ENCODE data around the gene SEBOX.

The SEBOX gene

DNA sequence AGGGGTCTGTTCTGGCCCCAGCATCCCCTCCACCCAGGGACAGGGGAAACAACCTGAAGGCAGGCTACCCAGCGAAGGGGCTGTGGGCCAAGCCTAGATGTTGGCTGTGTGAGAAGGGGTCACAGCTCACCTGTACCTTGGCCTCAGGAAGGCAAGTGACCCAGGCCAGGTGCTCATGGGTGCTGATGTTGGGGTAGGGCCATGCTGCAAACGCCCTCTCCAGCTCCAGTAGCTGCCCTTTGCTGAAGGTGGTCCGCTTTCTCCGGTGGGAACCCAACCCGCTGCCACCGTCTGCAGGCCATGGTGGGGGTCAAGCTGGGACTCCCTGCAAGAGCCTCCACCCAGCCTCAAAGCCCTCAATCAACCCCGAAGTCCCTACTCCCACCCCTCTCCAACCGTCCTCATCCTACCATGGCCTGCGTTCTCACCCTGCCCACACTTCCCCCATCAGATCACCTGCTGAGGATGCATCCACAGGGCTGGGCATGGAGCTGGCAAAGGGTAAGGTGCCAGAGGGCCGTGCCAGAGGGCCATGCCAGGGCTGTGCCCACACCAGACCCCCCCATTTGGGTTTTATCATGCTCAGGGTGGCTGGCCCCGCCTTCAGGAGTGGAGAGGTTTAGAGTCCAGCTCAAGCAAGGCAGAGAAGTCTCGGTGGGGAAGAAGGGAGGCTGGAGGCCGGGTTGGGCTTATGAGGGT lies at the start of gene SEBOX:
SEBOX (minus strand) TSS at position 535 of the 699 bp plus-strand sequence; CDS start at position 487, 48 bp downstream.
- no peak for DNase-seq

GRCh38 chr17:28413804-28414203 lies 48.8 kb upstream of the SEBOX start:
- DNase-seq, result no peak

- no peak for DNase-seq
Measured at GRCh38 chr17:28412099-28412498, 47.1 kb upstream of the SEBOX start.

DNA sequence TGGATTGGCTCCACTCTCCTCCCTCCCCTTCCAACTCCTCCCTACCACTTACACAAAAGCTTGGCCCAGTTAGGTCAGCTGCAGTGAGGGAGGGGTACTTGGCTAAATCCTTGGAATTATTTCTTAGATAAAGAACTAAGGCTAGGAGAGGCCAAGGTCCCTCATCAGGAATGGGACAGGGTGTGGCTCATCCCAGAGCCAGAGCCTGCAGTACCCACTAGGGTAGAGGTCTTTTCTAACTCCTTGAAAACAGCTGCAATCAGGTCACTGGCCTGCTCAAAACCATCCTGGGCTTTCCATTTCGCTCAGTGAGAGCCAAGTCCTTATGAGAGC lies 42.9 kb upstream of the SEBOX start:
- DNase-seq, result no peak

DNA sequence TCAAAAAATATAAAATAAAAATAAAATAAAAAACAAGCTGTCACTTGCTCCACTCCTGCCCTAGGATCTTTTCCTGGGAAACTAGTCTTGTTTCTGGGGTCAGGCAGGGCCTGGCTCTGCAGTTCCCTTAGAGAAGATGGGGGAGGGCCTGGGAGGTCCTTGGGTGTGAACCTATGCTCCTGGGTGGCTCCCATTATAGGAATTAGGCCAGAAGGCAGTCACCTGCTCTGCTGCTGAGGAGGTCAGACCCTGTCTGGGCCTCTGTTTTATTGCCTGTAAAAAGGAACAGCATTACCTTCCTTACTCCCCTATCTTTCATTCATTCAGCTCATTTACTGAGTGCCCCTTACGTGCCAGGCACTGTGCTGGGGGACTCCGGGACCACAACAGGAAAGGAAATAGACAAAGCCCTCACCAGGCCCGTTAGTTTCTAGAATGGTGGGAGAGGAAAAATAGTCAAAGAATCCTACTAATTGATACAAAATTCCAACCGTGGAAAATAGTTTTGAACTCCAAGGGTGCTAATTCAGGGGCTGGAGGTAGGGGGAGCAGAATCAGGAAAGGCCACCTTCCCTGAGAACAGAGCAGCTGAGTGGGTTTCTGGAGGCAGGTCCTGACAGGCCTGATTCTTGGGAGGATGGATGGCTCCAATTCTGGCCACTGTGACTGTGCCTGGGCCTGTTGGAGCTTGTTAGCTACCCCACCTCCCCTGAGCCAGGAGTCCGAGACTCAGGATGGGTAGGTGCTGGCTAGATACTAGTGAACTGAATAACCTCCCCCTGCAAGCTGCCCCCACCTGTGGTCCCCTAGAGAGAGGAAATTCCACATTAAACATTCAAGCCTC lies 42.4 kb upstream of the SEBOX start:
- DNase-seq, result no peak

GRCh38 chr17:28406473-28406814 lies 41.4 kb upstream of the SEBOX start:
- no peak for DNase-seq

GRCh38 chr17:28405632-28406472 lies 40.9 kb upstream of the SEBOX start, which contains the start of gene SLC46A1:
TSS of gene SLC46A1 (minus strand) at chr17:28406212. CDS start at chr17:28406114, 98 bp downstream.
- DNase-seq, result peak; percentile 67

GRCh38 chr17:28404812-28405570 lies 40.0 kb upstream of the SEBOX start:
- DNase-seq, result no peak

- DNase-seq, result no peak
Measured at GRCh38 chr17:28404461-28404811, 39.4 kb upstream of the SEBOX start.

DNA sequence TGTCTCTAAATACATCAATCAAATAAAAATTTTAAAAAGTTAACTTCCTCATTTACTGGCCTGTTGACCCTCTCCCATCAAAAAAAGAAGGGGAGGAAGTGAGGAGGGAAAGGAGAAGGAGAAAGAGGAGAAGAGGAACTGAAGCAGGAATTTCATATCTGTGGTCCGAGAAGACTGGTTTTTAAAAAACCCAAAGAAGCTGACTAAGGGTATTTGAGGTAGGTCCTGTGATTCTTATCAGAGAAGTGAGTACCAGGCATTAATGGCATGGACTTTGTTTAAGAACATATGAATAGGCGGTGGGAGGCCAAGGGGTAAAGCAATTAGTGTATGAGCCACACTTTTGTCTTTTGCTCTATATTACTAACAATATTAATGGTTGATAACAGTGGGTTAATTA lies 39.0 kb upstream of the SEBOX start:
- no peak for DNase-seq

DNA sequence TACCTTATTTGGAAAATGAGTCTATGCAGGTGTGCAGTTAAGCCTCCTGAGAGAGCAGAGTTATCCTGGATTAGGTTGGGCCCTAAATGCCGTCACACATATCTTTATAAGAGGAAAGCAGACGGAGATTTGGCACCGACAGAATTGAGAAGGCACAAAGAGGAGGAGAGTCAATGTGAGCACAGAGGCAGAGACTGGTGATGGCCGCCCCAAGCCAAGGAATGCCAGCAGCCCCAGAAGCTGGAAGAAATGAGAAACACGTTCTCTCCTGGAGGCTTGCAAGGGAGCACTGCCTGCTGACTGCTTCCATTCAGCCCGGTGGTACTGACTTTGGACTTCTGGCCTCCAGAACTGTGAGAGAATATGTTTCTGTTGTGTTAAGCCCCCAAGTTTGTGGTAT lies 37.8 kb upstream of the SEBOX start:
- no peak for DNase-seq

- DNase-seq, result no peak
Measured at GRCh38 chr17:28402224-28402630, 37.2 kb upstream of the SEBOX start.

GRCh38 chr17:28399808-28400207 lies 34.8 kb upstream of the SEBOX start:
- DNase-seq, result no peak

- no peak for DNase-seq
Measured at GRCh38 chr17:28398280-28398981, 33.4 kb upstream of the SEBOX start.

DNA sequence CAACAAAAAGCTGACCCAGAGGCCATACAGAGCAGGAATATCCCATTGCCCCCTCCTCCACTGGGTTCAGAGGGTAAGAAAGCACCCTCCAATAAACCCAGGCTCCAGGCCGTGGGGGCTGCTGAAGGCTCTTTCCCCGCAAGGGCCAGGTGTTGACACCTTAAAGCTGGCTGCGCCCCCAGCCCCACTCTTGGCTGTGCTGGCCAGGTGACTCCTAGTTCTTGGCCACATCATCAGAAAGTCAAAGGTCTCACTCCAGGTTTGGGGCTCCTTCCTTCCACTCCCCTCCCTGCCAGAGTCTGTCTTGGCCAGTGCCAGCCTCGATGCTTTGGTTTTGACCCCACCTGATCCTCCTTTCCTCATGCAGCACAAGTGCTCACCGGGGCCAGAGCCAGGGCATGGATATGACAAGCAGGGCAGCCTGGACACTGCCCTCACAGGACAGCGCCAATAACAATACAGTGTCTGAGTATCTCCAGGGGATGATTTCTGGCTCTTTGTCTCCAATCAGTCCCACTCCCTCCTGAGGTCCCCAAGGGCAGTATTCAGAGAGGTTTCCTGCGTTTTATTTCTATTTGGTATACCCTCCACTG lies 32.8 kb upstream of the SEBOX start:
- no peak for DNase-seq

DNA sequence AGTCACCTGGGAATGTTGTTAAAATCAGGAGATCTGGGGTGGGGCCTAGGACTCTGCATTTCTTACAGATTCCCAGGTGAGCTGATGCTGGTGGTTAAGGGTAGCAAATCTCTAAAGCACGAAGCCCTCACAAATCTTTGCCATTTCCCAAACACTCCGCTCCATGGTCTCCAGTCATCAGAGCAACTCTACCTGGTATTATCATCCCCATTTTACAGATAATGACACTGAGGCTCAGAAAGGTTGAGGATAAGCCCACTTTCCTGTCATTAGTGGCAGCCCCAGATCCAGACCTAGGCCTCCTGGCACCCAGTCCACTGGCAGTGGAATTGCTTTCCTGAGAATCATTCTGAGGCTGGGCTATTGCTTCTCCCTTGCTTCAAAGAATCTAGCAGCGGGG lies 32.3 kb upstream of the SEBOX start:
- DNase-seq, result no peak

DNA sequence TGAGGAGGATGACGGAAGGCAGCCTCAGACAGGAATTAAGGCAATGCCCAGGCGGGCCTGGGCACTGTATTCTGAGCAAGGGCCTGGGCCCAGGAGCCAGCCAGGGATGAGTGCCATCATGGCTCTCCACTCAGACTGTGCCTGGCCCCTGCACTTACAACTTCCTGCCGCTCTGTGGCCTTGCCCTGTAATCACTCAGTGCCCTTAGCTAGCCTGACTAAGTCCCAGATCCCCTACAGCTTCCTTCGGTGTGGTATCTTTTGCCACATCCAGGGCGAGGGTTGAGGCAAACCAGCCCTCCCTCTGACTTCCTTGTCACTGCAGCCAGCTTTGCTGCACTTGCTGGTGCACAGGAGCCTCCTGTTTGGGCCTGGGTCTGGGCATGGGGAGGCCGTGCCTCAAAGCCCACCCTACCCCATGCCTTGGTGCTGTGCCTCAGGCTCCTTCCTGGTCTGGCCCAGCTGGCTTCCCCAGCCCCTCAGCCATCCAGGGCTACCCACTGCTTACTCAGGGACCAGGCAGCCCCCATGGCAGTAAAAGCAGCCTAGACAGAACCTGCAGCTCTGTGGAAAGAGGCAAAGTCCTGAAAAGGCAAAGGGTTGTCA lies 31.7 kb upstream of the SEBOX start:
- no peak for DNase-seq

- DNase-seq, result no peak
Measured at GRCh38 chr17:28395968-28396367, 31.0 kb upstream of the SEBOX start.

GRCh38 chr17:28395426-28395825 lies 30.4 kb upstream of the SEBOX start:
- DNase-seq, result no peak

GRCh38 chr17:28394337-28395116 lies 29.5 kb upstream of the SEBOX start:
- DNase-seq, result no peak

- no peak for DNase-seq
Measured at GRCh38 chr17:28392491-28392890, 27.5 kb upstream of the SEBOX start.

Measured in activated CD4-positive, alpha-beta T cell treated with anti-CD3 and anti-CD28 coated beads, Interleukin-2, Interleukin-6, amounts not matched to agents 100 ng/mL and 50 ng/mL, durations not matched to agents 16 hours and 8 hours (primary cell).